CD4-positive, alpha-beta T cell (primary cell): ENCODE data around the gene GCNT3. TPM values are rescaled to one million over a fixed set of nuclear protein-coding genes. Genes with fewer than 3 reads are reported as not detected.
"Not testable (repeated sequence)": the region's sequence is repeated elsewhere in the genome, so short reads cannot be mapped to it uniquely, and the experiment has no call there.

ENCODE experiments used
- ATAC-seq: fragments of 200-7000 bp; cut with Tn5 transposase; one replicate; pipeline ENCODE4 v1.10.0; 2022; ENCODE audit warnings: mild to moderate bottlenecking; ENCODE audit not compliant: poor library complexity
- CTCF ChIA-PET: fragments of 350-600 bp; sonication (Branson Sonifier 250); formaldehyde crosslinking; loops from one replicate; lab custom pipeline; 2021; ENCODE audit warnings: antibody characterized with exemption, inconsistent platforms; lab: Charles Lee
- POLR2A ChIA-PET: fragments of 350-600 bp; sonication (Branson Sonifier 250); formaldehyde crosslinking; loops from one replicate; lab custom pipeline; 2021; ENCODE audit warnings: antibody characterized with exemption, inconsistent platforms; lab: Charles Lee
- DNase-seq, 14 experiments: peaks; one replicate each; pipeline ENCODE4 v3.0.0-alpha.2; 2013 to 2020; ENCODE audit warnings: mixed read lengths in 2 of 14
- H3K27ac ChIP-seq, 2 donors: one replicate each; pipeline versions ENCODE4 v1.5.1 to v1.7.0; 2013; ENCODE audit warnings: low read length in 2 of 2, low read depth in 1 of 2, mild to moderate bottlenecking in 1 of 2
- H3K27me3 ChIP-seq, 2 experiments: 1 replicate in 1 of 2; 2 replicates in 1 of 2; pipeline versions ENCODE4 v1.6.1 to v1.7.0; 2013; ENCODE audit warnings: low read length in 2 of 2, control low read depth in 1 of 2, mild to moderate bottlenecking in 1 of 2, moderate library complexity in 1 of 2; ENCODE audit not compliant: insufficient read depth in 2 of 2, control insufficient read depth in 1 of 2
- H3K36me3 ChIP-seq: one replicate; pipeline ENCODE4 v1.6.1; 2013; ENCODE audit warnings: low read length, control low read depth; ENCODE audit not compliant: insufficient read depth
- H3K4me1 ChIP-seq: one replicate; pipeline ENCODE4 v1.6.1; 2013; ENCODE audit warnings: low read length, control low read depth; ENCODE audit not compliant: insufficient read depth
- H3K4me3 ChIP-seq: one replicate; pipeline ENCODE4 v1.5.1; 2013; ENCODE audit warnings: mild to moderate bottlenecking, low read length, moderate library complexity
- H3K9me3 ChIP-seq, 2 experiments: 1 replicate in 1 of 2; 2 replicates in 1 of 2; pipeline versions ENCODE4 v1.6.1 to v1.7.0; 2013; ENCODE audit warnings: low read length in 2 of 2, mild to moderate bottlenecking in 2 of 2, control low read depth in 1 of 2, moderate library complexity in 1 of 2; ENCODE audit not compliant: control insufficient read depth in 1 of 2, insufficient read depth in 1 of 2
- H3K27ac Mint-ChIP-seq: one replicate; pipeline ENCODE4 v1.8.0; 2020; ENCODE audit warnings: mixed read lengths
- H3K27me3 Mint-ChIP-seq: one replicate; pipeline ENCODE4 v1.8.0; 2021; ENCODE audit warnings: mixed read lengths
- H3K36me3 Mint-ChIP-seq: one replicate; pipeline ENCODE4 v1.8.0; 2021; ENCODE audit warnings: low read depth, mixed read lengths
- H3K4me1 Mint-ChIP-seq: one replicate; pipeline ENCODE4 v1.8.0; 2021; ENCODE audit warnings: low read depth, mixed read lengths
- H3K4me3 Mint-ChIP-seq: one replicate; pipeline ENCODE4 v1.8.0; 2020; ENCODE audit warnings: mild to moderate bottlenecking, mixed read lengths
- H3K9me3 Mint-ChIP-seq: one replicate; pipeline ENCODE4 v1.8.0; 2020; ENCODE audit warnings: mixed read lengths
- intact Hi-C, 2 experiments: fragments of 100-400 bp; cut with DNase I in 1 of 2; cut with micrococcal nuclease in 1 of 2; formaldehyde crosslinking; loops; one replicate each; pipeline versions ENCODE4 v1.15.1 to v1.9.0; 2023 to 2025; cut with DNase I, micrococcal nuclease
- total RNA-seq, 174 experiments: library from RNA in 2 of 174; stranded (reverse) in 2 of 174; gene quantifications; one replicate each; pipeline ENCODE4 v1.2.3 and lab custom pipeline; 2021 to 2026
- TF ChIP-seq, protein P1 (sequence below): fragments of 200-600 bp; IDR thresholded peaks from one replicate; pipeline ENCODE4 v1.8.0; 2022; ENCODE audit warnings: antibody characterized with exemption, mild to moderate bottlenecking

The GCNT3 gene
- total RNA-seq, 2 experiments from 2014 or later: not detected

DNA sequence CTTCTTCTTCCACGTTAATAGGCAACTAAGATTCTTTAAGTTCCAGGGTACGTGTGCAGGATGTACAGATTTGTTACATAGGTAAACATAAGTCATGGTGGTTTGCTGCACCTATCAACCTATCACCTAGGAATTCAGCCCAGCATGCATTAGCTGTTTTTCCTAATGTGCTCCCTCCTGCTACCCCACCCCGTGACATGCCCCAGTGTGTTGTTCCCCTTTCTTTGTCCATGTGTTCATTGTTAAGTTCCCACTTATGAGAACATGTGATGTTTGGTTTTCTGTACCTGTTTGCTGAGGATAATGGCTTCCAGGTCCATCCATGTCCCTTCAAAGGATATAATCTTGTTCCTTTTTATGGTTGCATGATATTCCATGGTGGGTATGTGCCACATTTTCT, 24.6 kb downstream of the GCNT3 start:
- intact Hi-C loops: no loop called here
- DNase-seq: no peak
- H3K36me3 ChIP-seq: peaks cover 25% of the 10 kb centered on the region
- Mint-ChIP-seq H3K36me3 (peaks cover 42% of the 10 kb centered on the region), H3K9me3 (no peaks in the 10 kb centered on the region), H3K4me1 (no peaks in the 10 kb centered on the region), H3K27me3 (no peaks in the 10 kb centered on the region), H3K27ac (no peak overlapping the region), H3K4me3 (no peak overlapping the region)
- TF ChIP-seq, protein P1, sequence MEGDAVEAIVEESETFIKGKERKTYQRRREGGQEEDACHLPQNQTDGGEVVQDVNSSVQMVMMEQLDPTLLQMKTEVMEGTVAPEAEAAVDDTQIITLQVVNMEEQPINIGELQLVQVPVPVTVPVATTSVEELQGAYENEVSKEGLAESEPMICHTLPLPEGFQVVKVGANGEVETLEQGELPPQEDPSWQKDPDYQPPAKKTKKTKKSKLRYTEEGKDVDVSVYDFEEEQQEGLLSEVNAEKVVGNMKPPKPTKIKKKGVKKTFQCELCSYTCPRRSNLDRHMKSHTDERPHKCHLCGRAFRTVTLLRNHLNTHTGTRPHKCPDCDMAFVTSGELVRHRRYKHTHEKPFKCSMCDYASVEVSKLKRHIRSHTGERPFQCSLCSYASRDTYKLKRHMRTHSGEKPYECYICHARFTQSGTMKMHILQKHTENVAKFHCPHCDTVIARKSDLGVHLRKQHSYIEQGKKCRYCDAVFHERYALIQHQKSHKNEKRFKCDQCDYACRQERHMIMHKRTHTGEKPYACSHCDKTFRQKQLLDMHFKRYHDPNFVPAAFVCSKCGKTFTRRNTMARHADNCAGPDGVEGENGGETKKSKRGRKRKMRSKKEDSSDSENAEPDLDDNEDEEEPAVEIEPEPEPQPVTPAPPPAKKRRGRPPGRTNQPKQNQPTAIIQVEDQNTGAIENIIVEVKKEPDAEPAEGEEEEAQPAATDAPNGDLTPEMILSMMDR: no peak
- no peaks in the 10 kb centered on the region for H3K27me3 ChIP-seq
- H3K27ac ChIP-seq: no peak overlapping the region
- no peaks in the 10 kb centered on the region for H3K9me3 ChIP-seq
- H3K4me3 ChIP-seq: no peak overlapping the region
- POLR2A ChIA-PET: interaction anchor here (1.0 to 1.3 kb wide), 2 partner anchors 21 to 736 kb away, joined by 3 to 6 read pairs; partner anchors contain the start of gene GTF2A2
- no peak for ATAC-seq
- no peaks in the 10 kb centered on the region for H3K4me1 ChIP-seq
- CTCF ChIA-PET: no interaction called here

DNA sequence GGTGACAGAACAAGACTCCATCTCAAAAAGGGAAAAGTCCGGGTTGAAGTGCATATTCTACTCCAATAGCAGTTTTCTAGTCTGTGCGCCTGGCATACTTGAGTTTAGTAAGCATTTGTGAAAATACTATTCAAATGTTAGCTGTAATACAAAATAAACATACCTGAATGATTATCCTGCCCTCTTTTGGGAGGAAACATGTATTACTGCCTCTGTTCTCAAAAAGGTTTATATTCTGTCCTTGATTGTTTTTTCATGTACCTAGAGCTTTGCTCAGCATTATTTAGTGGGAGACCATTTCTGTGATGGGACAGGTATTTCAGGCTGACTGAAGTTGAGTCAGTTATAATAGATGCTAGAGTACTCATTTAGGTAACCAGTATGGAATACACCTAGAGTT, 25.9 kb downstream of the GCNT3 start:
- DNase-seq, H3K9me3 ChIP-seq, H3K4me3 Mint-ChIP-seq, CTCF ChIA-PET, POLR2A ChIA-PET, ATAC-seq, H3K27ac ChIP-seq, H3K9me3 Mint-ChIP-seq, H3K27me3 ChIP-seq, H3K4me3 ChIP-seq, H3K4me1 Mint-ChIP-seq, intact Hi-C loops, H3K4me1 ChIP-seq, H3K27me3 Mint-ChIP-seq: not testable (repeated sequence)
- Mint-ChIP-seq H3K36me3 (peaks cover 52% of the 10 kb centered on the region), H3K27ac (peak overlapping the region; percentile 45)
- peaks cover 34% of the 10 kb centered on the region for H3K36me3 ChIP-seq

DNA sequence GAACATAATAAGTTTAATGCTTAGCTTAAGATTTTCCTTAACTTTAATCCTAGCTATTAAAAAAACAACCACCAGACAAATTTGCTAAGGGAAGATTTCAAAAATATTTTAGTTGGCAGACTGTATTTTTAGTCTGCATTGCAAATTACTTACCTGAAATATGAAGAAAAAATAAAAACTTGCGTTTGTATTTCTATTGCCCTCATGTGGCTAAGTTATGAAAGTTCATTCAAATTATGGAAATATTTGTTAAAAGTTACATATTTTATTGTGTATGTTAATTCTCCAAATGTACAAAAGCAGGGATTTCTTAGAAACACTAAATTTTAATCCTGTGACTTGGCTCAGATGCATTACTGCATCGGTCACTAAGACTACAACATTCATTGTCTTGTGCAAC, 30.8 kb downstream of the GCNT3 start:
- TF ChIP-seq, protein P1: no peak
- DNase-seq: no peak
- Mint-ChIP-seq H3K4me3 (no peak overlapping the region), H3K27me3 (no peaks in the 10 kb centered on the region), H3K27ac (no peak overlapping the region), H3K4me1 (peaks cover 8% of the 10 kb centered on the region), H3K9me3 (no peaks in the 10 kb centered on the region), H3K36me3 (peaks cover 57% of the 10 kb centered on the region)
- no peak for ATAC-seq
- H3K9me3 ChIP-seq: no peaks in the 10 kb centered on the region
- H3K4me3 ChIP-seq: no peak overlapping the region
- H3K27ac ChIP-seq: no peak overlapping the region
- peaks cover 55% of the 10 kb centered on the region for H3K36me3 ChIP-seq
- POLR2A ChIA-PET: interaction anchor here (1.1 kb wide), 1 partner anchor 13 kb away, joined by 4 read pairs; no protein-coding TSS in a partner anchor
- intact Hi-C loops: loop anchor here in 1 of 2 experiments (5.0 kb wide), 1 partner anchor 110 kb away; no protein-coding TSS in a partner anchor
- H3K4me1 ChIP-seq: no peaks in the 10 kb centered on the region
- no peaks in the 10 kb centered on the region for H3K27me3 ChIP-seq
- CTCF ChIA-PET: no interaction called here

DNA sequence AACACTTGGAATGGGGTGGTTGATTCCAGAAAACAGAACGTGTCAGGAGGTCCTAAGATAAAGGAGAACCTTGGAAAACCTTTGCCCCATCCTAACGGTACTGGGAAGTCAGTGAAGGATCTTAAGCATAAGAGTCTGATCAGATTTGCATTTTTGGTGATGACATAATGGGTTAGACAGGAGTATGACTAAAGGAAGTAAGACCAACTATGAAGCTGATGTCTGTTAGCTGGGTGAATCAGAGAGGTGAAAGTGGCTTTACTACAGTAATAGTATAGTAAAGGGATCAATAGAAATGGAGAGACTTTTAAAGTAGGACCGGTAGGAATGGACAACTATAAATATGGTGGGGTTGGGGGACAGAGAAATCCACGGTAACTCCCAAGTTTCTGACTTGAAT, 33.2 kb downstream of the GCNT3 start:
- POLR2A ChIA-PET: no interaction called here

DNA sequence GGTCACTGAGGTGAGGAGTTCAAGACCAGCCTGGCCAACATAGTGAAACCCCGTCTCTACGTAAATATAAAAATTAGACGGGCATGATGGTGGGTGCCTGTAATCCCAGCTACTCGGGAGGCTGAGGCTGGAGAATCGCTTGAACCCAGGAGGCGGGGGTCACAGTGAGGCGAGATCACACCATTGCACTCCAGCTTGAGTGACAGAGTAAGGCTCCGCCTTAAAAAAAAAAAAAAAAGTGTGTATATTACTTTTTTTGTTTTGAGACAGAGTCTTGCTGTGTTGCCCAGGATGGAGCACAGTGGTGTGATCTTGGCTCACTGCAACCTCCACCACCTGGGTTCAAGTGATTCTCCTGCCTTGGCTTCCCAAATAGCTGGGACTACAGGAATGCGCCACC, 34.2 kb downstream of the GCNT3 start:
- H3K4me3 Mint-ChIP-seq, H3K27me3 ChIP-seq, intact Hi-C loops, DNase-seq, CTCF ChIA-PET, H3K4me1 ChIP-seq, H3K27ac ChIP-seq, H3K9me3 ChIP-seq, H3K27me3 Mint-ChIP-seq, H3K27ac Mint-ChIP-seq, POLR2A ChIA-PET, ATAC-seq, H3K9me3 Mint-ChIP-seq, H3K4me3 ChIP-seq: not testable (repeated sequence)
- peaks cover 55% of the 10 kb centered on the region for H3K36me3 ChIP-seq
- peaks cover 55% of the 10 kb centered on the region for H3K36me3 Mint-ChIP-seq
- peaks cover 12% of the 10 kb centered on the region for H3K4me1 Mint-ChIP-seq

More for the DNA sequence above, 33.2 kb downstream of the GCNT3 start:
- DNase-seq (no peak), ATAC-seq (no peak)
- TF ChIP-seq, protein P1: no peak
- Histone ChIP-seq H3K27ac (no peak overlapping the region), H3K4me1 (no peaks in the 10 kb centered on the region), H3K9me3 (no peaks in the 10 kb centered on the region), H3K36me3 (peaks cover 49% of the 10 kb centered on the region), H3K27me3 (no peaks in the 10 kb centered on the region), H3K4me3 (no peak overlapping the region)
- Mint-ChIP-seq H3K4me1 (peaks cover 8% of the 10 kb centered on the region), H3K9me3 (no peaks in the 10 kb centered on the region), H3K27me3 (no peaks in the 10 kb centered on the region), H3K36me3 (peaks cover 51% of the 10 kb centered on the region), H3K4me3 (no peak overlapping the region), H3K27ac (peak overlapping the region; percentile 2)
- intact Hi-C loops: loop anchor here in 1 of 2 experiments (5.0 kb wide), 1 partner anchor 112 kb away; no protein-coding TSS in a partner anchor
- CTCF ChIA-PET: no interaction called here
